Activated T-helper 17 cell treated with anti-CD3 and anti-CD28 coated beads, Interleukin-2, amount 50 U/mL, for 72 hours (primary cell): ENCODE measurements around the gene SLC9A4. TPM values are rescaled to one million over a fixed set of nuclear protein-coding genes. Genes with fewer than 3 reads are reported as not detected.
A peak's percentile ranks its signal among the peaks of the same experiment; 100 is the strongest.

Source experiments
- ATAC-seq: fragments of 150-1000 bp; cut with Tn5 transposase; replicated peaks from 2 replicates; pipeline ENCODE4 v1.10.0; 2021; ENCODE audit warnings: mild to moderate bottlenecking, moderate library complexity
- H3K27ac Mint-ChIP-seq: one replicate; pipeline ENCODE4 v1.8.0; 2022; ENCODE audit warnings: mixed read lengths
- H3K27me3 Mint-ChIP-seq: one replicate; pipeline ENCODE4 v1.8.0; 2022; ENCODE audit warnings: mixed read lengths
- H3K36me3 Mint-ChIP-seq: one replicate; pipeline ENCODE4 v1.8.0; 2022; ENCODE audit warnings: low read depth, mild to moderate bottlenecking, mixed read lengths
- H3K4me1 Mint-ChIP-seq: one replicate; pipeline ENCODE4 v1.8.0; 2022; ENCODE audit warnings: mixed read lengths
- H3K4me3 Mint-ChIP-seq: one replicate; pipeline ENCODE4 v1.8.0; 2022; ENCODE audit warnings: mild to moderate bottlenecking, mixed read lengths
- H3K9me3 Mint-ChIP-seq: one replicate; pipeline ENCODE4 v1.8.0; 2022; ENCODE audit warnings: mixed read lengths
- total RNA-seq, 2 donors: library from RNA; stranded (reverse); gene quantifications; one replicate each; pipeline ENCODE4 v1.2.3, GENCODE V29; 2022

SLC9A4 gene
- total RNA-seq, 2 donors from 2014 or later: 0.11 TPM

DNA sequence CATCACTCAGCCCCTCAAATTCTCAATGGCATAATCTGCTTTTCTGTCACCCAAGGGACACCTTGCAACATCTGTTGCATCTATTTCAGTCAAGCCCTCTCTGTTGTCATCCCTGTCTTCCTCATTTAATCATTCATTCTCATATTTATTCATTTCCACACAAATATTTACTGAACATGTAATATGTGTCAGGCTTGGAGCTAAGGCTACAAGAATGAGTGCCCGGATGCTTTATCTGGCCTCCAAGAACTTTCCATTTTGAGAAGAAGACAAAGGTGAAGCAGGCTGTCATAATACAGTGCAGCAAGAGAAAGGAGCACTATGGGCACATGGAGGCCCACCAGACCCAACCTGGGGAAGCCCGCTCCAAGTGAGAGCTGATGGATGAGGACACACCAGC is 34.4 kb upstream of the SLC9A4 start:
- H3K4me3 Mint-ChIP-seq: no peak overlapping the region
- H3K27ac Mint-ChIP-seq: no peak overlapping the region
- H3K4me1 Mint-ChIP-seq: peaks cover 25% of the 10 kb centered on the region
- H3K9me3 Mint-ChIP-seq: no peaks in the 10 kb centered on the region
- H3K36me3 Mint-ChIP-seq: peaks cover 5% of the 10 kb centered on the region
- no peaks in the 10 kb centered on the region for H3K27me3 Mint-ChIP-seq
- ATAC-seq: peak; percentile 26

DNA sequence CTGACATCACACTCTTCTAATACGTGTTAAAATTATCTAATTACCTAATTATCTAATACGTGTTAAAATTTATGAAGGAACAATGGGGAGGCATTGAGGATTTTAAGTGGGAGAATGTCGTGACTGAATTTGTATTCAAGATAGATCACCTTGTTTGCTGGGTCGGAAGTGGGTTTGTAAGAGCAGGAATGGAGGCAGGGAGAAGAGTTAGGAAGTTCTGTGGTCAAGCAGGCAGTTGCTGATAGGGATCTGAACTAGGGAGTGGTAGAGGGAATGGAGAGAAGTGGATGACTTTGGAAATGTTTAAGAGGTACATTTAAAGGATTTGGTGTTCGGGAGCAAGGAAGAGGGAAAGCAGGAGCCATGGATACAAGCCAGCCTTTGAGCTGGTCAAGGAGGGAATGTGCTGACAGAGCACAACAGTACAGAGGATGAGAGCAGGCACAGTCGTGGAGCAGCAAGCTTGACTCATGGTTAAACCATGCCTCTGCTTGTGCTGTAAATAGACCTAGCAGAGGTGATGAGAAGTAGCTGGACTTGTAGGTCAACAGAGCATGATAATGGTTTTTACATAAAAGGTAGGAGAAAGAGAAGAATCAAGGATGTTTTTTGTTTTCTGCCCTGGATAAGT is 33.8 kb upstream of the SLC9A4 start:
- Mint-ChIP-seq H3K9me3 (no peaks in the 10 kb centered on the region), H3K27ac (no peak overlapping the region), H3K4me1 (peaks cover 25% of the 10 kb centered on the region), H3K4me3 (no peak overlapping the region), H3K36me3 (peaks cover 5% of the 10 kb centered on the region), H3K27me3 (no peaks in the 10 kb centered on the region)
- no peak for ATAC-seq

DNA sequence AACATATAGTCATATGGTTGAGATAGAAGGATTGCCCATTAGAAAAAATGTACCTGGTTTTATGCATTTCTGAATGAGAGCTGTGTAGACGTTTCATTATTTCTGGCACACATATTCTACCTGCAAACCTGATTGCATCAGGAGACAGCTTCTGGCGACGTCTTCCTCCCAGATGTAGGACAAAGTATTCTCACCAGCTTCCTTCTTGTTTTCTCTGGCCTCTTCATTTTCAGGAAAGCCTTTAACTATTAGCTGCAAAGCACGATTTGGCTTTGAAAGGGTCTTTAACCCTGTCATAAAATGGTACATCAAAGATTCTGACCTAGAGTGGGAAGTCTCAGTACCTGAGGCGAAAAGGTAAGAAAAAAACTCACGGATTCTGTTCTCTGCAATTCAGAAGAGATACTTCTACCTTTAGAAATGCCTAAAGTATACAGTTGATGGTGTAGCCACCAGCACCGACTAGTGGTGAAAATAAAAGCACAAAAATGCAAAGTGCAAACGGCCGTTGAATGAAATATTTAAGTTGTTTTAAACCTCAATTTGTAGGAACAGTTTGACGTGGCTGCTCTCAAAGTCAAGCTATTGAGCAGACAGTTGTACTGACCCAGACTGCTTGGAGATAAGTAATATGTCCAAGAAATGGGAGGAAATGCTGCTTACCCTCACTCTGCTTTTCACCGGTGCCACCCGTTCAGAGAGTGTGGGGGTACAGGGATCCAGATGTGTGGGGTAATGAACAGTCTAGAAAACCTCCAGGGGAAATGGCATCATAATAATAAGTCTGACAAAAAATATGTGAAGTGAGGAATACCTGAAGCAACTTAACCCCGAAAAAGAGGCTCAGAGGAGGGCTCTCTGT is 29.8 kb upstream of the SLC9A4 start:
- no peak overlapping the region for H3K27ac Mint-ChIP-seq
- peak overlapping the region; percentile 64 for H3K4me3 Mint-ChIP-seq
- peak; percentile 79 for ATAC-seq
- no peaks in the 10 kb centered on the region for H3K9me3 Mint-ChIP-seq
- H3K4me1 Mint-ChIP-seq: peaks cover 7% of the 10 kb centered on the region
- peaks cover 4% of the 10 kb centered on the region for H3K36me3 Mint-ChIP-seq
- H3K27me3 Mint-ChIP-seq: no peaks in the 10 kb centered on the region

DNA sequence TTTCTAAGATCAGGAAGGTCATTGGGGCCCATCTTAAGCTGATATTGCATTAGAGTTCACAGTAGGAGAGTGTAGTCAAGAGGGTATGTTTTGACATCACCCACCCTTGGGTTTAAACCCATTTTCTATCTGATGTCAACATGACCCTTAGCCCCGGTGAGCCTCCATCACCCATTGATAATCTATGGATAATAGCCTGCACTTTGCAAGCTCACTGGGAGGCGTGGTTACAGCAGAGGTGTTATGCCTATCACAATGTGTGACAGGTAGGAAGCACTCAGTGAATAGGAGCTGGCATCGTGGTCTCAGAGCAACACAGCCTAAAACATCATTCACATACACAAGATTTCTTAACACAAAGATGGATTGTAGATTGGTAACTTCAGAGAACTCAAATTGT is 28.8 kb upstream of the SLC9A4 start:
- Mint-ChIP-seq H3K4me1 (peaks cover 7% of the 10 kb centered on the region), H3K4me3 (no peak overlapping the region), H3K36me3 (peaks cover 4% of the 10 kb centered on the region), H3K27me3 (no peaks in the 10 kb centered on the region), H3K27ac (no peak overlapping the region), H3K9me3 (no peaks in the 10 kb centered on the region)
- ATAC-seq: no peak

DNA sequence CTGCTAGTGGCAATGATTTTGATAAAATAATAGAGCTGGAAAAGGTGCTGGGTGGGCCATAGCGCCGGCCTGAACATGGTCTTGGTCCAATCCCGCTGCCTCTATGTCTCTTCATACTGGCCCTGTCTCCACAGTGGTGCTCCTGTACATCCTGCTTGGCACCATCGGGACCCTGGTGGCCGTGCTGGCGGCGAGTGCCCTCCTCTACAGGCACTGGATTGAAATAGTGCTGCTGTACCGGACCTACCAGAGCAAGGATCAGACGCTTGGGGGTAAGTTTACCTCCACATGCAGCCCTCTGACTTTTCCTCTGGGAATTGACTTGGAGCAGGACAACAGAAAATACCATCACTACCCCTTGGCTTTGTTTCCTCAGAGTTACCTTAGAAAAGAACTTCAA is 26.1 kb upstream of the SLC9A4 start:
- peaks cover 7% of the 10 kb centered on the region for H3K4me1 Mint-ChIP-seq

DNA sequence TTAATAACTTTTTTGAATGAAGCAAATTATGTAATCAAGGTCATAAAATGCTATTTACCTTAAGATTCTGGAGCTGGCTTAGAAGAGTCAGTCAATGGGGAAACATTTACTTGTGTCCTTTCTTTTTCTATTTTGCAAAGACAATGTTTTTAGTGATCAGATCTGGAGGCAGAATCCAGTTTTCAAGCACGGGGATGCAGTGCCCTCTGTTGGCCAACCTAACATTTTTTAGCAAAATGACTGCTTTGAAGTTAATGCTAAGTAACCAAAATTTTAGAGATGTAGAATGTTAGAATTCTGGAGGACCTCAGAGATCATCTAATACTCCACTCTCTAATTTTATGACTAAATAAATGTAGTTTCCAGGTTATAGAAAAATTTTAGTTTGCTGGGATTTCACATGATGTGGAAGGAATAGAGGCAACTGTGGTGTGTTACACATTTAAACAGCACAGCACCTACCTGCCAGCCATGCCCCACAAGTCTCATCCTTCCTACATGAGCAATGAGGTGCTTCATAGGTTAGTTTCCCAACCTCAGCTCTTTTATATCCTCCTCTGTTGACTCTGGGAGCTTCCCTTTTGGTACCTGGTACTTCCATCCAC is 23.6 kb upstream of the SLC9A4 start:
- Mint-ChIP-seq H3K36me3 (peaks cover 4% of the 10 kb centered on the region), H3K9me3 (no peaks in the 10 kb centered on the region), H3K27ac (no peak overlapping the region), H3K4me3 (no peak overlapping the region), H3K4me1 (peaks cover 5% of the 10 kb centered on the region), H3K27me3 (no peaks in the 10 kb centered on the region)
- ATAC-seq: no peak

More for the DNA sequence above, 26.1 kb upstream of the SLC9A4 start:
- Mint-ChIP-seq H3K9me3 (no peaks in the 10 kb centered on the region), H3K27me3 (no peaks in the 10 kb centered on the region), H3K27ac (no peak overlapping the region), H3K36me3 (peaks cover 4% of the 10 kb centered on the region), H3K4me3 (no peak overlapping the region)
- no peak for ATAC-seq

DNA sequence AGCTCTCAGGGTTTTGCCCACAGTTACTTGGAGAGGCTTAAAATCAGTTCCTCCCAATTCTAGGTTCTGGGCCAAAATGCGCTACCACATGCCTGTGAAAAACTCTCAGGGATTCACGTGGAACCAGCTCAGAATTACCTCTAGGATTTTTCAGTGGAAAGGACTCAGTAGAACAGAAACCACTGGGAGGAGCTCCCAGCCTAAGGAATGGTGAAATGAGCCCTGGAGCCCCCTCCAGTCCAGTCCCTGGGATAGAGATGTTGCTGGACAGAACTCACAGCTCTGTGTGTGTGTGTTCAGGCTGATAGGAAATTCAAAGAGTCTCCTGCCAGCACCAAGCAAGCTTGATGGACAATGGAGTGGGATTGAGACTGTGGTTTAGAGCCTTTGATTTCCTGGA is 21.1 kb upstream of the SLC9A4 start:
- peaks cover 2% of the 10 kb centered on the region for H3K36me3 Mint-ChIP-seq
- H3K27ac Mint-ChIP-seq: no peak overlapping the region
- no peak overlapping the region for H3K4me3 Mint-ChIP-seq
- no peaks in the 10 kb centered on the region for H3K9me3 Mint-ChIP-seq
- no peak for ATAC-seq
- peaks cover 5% of the 10 kb centered on the region for H3K4me1 Mint-ChIP-seq
- H3K27me3 Mint-ChIP-seq: no peaks in the 10 kb centered on the region

DNA sequence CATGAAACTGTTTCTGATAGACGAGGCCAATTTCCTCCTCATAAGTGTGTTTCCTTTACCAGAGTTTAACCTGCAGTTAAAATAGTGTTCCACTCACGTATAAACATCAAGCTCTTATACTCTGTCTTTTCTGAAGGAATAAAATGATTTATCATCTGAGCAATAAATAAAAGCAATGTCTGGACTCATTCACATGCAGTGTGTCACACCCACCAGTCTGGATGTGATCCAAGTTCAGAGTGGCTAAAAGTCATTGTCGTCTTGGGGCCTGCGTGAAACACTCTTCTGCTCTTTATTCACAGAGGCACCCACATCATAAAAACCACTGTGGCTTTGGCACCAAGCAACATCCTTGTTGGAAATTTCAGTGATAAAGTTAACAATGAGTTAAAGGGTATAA is 19.5 kb upstream of the SLC9A4 start:
- H3K27ac Mint-ChIP-seq: no peak overlapping the region
- no peaks in the 10 kb centered on the region for H3K27me3 Mint-ChIP-seq
- ATAC-seq: no peak
- H3K36me3 Mint-ChIP-seq: no peaks in the 10 kb centered on the region
- H3K4me1 Mint-ChIP-seq: peaks cover 5% of the 10 kb centered on the region
- H3K4me3 Mint-ChIP-seq: no peak overlapping the region
- no peaks in the 10 kb centered on the region for H3K9me3 Mint-ChIP-seq

DNA sequence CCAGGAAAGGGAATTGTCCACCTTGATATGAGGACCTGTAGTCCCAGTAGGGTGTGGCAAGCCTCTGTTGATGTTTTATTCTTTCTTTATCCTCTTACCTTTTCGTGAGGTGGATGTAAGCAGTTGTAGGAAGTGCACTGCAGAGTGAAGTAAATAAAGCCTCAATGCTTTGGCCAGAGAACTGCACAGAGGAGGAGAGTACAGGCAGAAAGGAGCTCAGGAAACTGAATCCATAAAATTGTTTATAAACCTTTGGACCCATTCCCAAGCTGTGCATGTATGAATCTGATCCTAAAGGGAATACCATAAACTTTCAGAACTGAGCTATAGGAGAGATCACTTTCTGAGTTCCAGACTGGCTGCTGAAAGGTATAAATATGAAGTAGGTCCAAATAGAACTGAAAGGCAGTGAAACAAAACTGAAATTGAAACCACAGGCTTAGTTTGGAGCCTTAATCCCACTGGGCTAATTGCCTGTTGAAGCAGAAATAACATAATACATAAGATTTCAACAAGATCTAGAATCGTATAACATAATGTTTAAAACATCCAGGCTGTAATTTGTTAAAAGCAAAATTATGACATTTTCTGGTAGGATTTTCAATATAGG is 17.9 kb upstream of the SLC9A4 start:
- Mint-ChIP-seq H3K27ac (no peak overlapping the region), H3K36me3 (no peaks in the 10 kb centered on the region), H3K9me3 (no peaks in the 10 kb centered on the region), H3K27me3 (no peaks in the 10 kb centered on the region), H3K4me3 (no peak overlapping the region), H3K4me1 (peaks cover 5% of the 10 kb centered on the region)
- no peak for ATAC-seq

DNA sequence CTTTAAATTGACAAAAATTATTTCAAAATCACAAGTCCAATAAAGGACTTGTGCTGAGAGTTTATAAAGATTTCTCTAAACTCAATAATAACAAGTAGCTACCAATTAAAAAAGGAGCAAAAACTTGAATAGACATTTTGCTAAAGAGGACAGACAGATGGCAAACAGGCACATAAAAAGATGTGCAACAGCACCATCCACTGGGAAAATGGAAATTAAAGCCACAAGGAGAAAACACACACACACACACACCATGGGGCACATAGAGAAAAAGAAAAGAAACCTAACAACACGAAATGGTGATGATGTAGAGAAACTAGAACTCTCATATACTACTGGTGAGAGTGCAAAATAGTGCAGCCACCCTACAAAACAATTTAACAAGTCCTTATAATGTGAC is 12.6 kb upstream of the SLC9A4 start:
- H3K4me3 Mint-ChIP-seq: no peak overlapping the region
- no peak for ATAC-seq
- H3K27ac Mint-ChIP-seq: no peak overlapping the region
- H3K27me3 Mint-ChIP-seq: peaks cover 5% of the 10 kb centered on the region
- no peaks in the 10 kb centered on the region for H3K9me3 Mint-ChIP-seq
- H3K4me1 Mint-ChIP-seq: no peaks in the 10 kb centered on the region
- no peaks in the 10 kb centered on the region for H3K36me3 Mint-ChIP-seq

DNA sequence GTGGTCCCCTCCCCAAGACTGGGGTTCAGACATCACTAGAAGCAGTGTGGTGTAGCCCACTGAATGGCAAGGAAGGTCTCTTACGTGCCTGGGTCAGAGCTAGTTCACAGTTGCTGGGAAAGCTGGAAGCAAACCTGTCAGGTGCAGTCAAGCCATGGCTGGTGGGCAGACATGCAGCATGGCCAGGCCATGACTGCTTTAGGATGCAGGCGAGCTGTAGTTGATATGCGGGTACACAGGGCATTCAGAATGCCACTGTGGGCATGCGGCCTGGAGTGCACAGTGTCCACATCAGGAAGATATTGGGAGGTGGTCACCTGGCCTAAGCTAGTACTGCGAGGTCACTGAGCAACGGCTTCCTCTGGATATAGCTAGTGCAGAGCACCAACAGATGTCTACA is 11.8 kb upstream of the SLC9A4 start:
- H3K4me1 Mint-ChIP-seq: no peaks in the 10 kb centered on the region
- H3K27me3 Mint-ChIP-seq: peaks cover 5% of the 10 kb centered on the region
- no peak overlapping the region for H3K4me3 Mint-ChIP-seq

DNA sequence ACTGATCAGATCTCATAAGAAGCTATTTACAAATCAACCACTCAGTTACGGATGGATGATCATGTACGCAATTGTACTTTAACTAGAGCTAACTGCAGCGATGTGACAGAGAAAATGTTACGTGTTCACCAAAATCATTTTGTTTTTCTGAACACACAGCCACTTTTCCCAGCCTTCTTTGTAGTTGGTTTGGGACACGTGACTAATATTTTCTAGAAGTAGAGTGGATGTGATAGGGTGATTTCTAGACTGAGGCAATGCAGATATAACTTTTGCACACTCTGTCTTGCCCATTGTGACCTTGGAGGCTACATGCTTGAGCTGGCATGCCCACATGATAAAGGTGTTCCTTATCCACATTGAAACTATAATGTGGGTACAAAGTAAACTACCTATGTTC is 9.9 kb upstream of the SLC9A4 start:
- H3K27me3 Mint-ChIP-seq: peaks cover 8% of the 10 kb centered on the region
- H3K9me3 Mint-ChIP-seq: no peaks in the 10 kb centered on the region
- no peak overlapping the region for H3K4me3 Mint-ChIP-seq
- H3K36me3 Mint-ChIP-seq: no peaks in the 10 kb centered on the region
- no peaks in the 10 kb centered on the region for H3K4me1 Mint-ChIP-seq
- no peak for ATAC-seq
- H3K27ac Mint-ChIP-seq: no peak overlapping the region

More for the DNA sequence above, 11.8 kb upstream of the SLC9A4 start:
- Mint-ChIP-seq H3K27ac (no peak overlapping the region), H3K36me3 (no peaks in the 10 kb centered on the region), H3K9me3 (no peaks in the 10 kb centered on the region)
- no peak for ATAC-seq

DNA sequence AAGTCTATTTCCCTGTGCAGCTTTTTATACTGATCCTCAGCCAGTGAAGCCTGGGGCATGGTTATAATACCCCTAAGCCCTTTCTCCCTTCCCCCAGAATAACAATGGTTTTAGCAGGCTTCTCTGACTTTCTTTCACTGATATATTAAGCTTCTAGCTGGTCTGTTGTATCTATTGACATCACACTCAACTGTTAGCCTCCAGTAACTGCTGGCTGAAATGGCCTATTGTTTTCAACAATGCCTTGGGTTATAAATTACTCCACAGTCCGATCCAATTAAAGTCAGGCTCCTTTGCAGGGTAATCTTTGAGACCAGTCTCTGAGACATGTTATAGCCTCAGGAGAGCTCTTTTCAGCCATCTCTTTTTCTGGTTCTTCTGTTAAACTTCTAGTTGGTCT is 2.9 kb upstream of the SLC9A4 start:
- no peak for ATAC-seq
- no peaks in the 10 kb centered on the region for H3K4me1 Mint-ChIP-seq

DNA sequence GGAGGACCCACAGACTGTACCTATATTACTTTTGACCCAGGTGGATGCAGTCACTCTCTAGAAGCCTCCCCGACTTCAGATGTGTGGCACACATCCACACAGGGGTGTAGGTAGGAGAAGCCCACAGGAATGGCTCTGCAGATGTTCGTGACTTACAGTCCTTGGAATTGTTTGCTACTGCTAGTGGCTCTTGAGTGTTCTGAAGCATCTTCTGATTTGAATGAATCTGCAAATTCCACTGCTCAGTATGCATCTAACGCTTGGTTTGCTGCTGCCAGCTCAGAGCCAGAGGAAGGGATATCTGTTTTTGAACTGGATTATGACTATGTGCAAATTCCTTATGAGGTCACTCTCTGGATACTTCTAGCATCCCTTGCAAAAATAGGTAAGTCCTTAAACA is 605 bp downstream of the SLC9A4 start:
- Mint-ChIP-seq H3K27me3 (peaks cover 34% of the 10 kb centered on the region), H3K27ac (no peak overlapping the region), H3K36me3 (no peaks in the 10 kb centered on the region)

More for the DNA sequence above, 2.9 kb upstream of the SLC9A4 start:
- no peak overlapping the region for H3K4me3 Mint-ChIP-seq
- H3K27ac Mint-ChIP-seq: no peak overlapping the region
- peaks cover 28% of the 10 kb centered on the region for H3K27me3 Mint-ChIP-seq
- H3K36me3 Mint-ChIP-seq: no peaks in the 10 kb centered on the region
- H3K9me3 Mint-ChIP-seq: peaks cover 13% of the 10 kb centered on the region

More for the DNA sequence above, 605 bp downstream of the SLC9A4 start:
- Mint-ChIP-seq H3K4me1 (peaks cover 4% of the 10 kb centered on the region), H3K9me3 (peaks cover 13% of the 10 kb centered on the region), H3K4me3 (no peak overlapping the region)
- ATAC-seq: no peak
